T-helper 1 cell treated with Interleukin-12 subunit alpha and Interleukin-12 subunit beta and Interleukin-4 antibody, amounts not matched to agents 30 ng/mL and 1 ng/mL, for 36 hours (primary cell): ENCODE measurements around the gene CLPTM1L. TPM values are rescaled to one million over a fixed set of nuclear protein-coding genes. Genes with fewer than 3 reads are reported as not detected.
"Not testable (repeated sequence)": the region's sequence is repeated elsewhere in the genome, so short reads cannot be mapped to it uniquely, and the experiment has no call there.

ENCODE experiments used
- intact Hi-C: fragments of 100-400 bp; cut with micrococcal nuclease; formaldehyde crosslinking; loops from one replicate; pipeline ENCODE4 v1.15.1; 2024
- total RNA-seq: library from RNA; stranded (reverse); gene quantifications from 2 replicates; pipeline ENCODE4 v1.2.3, GENCODE V29; 2022

CLPTM1L gene
- total RNA-seq, 1 donor from 2014 or later, result 119 TPM

DNA sequence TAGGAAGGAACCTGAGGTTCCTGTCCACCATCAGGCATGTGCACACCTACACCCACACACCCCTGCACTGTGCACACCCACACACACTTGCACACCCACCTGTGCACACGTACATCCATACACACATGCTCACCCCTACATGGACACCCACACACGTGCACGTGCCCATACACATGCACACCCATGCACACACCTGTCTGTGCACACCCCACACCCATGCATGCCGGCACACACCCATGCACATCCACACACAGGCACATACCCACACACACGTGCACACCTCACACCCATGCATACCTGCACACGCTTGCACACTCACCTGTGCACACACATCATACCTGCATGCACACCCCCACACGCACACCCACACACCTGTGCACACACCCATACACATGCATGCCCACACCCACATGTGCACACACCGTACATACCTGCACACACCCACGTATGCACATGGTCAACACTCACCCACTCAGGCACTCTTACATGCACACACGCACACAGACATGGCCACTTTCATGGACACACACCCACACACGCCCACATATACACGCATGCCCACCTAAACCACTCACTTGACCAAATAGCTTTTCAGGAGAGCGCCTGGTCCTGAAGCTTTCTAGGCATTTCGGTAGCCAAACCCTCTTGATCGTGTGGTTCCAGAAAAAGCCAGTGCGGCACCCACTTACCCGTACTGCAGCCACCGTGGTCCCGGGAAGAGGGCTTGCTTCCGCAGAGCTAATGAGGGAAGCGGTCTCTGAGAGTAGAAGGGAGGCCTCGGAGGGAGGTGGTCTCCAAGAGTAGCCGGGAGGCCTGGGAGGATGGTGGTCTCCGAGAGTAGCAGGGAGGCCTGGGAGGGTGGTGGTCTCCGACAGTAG, 36.7 kb upstream of the CLPTM1L start:
- intact Hi-C loops, result loop anchor here (10.0 kb wide), 2 partner anchors 487 to 767 kb away; partner anchors contain the start of genes BRD9, CEP72 and TRIP13

DNA sequence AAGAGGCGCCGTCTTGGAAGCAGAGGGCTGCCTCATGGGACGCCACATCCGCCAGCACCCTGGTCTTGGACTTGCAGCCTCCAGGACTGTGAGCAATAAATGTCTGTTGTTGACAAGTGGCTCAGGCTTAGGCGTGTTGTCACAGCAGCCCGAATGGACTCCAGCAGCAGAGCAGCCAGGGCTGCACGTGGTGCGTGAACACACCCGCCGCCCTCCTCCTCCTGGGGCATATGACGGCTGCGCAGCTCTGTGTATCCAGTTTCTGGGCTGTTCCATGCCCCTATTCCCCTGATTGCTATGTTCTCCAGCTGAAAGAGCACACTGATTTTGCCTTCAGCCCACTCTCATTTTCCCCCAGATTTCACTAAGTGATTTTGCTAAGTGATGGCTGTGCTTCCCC, 36.0 kb upstream of the CLPTM1L start:
- intact Hi-C loops, result loop anchor here (1.0 to 10.0 kb wide), 5 partner anchors 213 to 766 kb away; partner anchors contain the start of genes BRD9, CEP72 and TRIP13

DNA sequence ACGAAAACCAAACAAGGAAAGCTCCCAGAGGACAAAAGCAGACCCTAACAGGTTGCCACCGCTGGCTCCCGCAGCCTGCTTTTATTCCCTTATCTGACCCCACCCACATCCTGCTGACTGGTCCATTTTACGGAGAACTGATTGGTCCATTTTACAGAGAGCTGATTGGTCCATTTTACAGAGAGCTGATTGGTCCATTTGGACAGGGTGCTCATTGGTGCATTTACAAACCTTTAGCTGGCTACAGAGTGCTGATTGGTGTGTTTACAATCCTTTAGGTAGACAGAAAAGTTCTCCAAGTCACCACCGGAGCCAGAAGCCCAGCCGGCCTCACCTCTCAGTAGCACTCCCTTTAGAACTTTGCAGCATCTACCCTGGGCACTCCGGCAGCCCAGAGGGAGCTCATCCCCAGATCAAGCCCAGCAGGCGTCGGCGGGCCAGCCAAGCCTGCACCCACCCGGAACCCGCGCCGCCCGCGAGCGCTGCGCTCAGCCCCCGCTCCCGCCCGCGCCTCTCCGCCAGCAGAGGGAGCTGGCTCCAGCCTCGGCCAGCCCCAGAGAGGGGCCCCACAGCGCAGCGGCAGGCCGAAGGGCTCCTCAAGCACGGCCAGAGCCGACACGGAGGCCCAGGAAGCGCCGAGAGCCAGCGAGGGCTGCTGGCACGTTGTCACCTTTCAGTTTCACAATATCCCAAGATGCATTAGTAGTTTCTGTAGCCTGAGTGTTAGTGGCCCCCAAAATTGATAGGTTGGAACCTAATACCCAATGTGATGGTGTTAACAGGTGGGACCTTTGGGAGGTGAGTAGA, 35.3 kb upstream of the CLPTM1L start:
- intact Hi-C loops, result loop anchor here (1.0 to 10.0 kb wide), 5 partner anchors 212 to 765 kb away; partner anchors contain the start of genes BRD9, CEP72 and TRIP13

DNA sequence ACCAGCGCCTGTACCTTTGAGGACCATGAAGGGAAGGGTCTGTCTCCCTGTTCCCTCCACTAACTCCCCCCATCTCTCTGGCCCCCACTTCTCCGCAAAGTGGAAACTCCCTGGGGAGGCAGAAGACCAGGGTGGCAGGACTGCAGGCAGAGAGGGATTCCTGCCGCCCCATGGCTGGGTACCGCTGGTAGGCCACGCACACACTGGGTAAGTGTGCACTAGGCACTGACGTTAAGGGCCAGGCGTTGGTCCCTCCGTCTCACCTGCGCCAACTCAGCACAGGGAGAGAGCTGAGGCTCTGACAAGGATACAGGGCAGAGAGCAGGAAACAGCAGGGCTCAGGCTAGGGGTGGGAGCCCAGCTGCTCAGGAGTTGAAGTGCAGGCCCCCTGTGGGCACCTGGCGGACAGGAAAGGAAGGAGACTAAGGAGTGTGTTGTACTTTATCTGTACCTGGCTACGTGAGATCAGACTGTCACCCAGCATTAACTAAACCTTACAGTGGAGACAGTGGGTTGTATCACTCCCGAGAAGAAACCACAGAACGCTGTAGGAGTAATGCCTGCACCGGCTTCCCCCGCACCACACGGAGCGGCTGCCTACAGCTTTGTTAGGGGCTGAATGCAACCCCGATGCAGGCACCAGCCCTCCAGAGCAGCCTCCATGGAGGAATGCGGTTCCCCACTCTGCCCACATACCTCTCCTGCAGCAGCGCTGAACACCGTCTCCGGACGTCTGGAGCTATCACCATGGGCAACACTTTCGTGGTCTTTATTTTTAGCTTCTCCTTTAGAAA, 34.2 kb upstream of the CLPTM1L start:
- intact Hi-C loops, result no loop called here

DNA sequence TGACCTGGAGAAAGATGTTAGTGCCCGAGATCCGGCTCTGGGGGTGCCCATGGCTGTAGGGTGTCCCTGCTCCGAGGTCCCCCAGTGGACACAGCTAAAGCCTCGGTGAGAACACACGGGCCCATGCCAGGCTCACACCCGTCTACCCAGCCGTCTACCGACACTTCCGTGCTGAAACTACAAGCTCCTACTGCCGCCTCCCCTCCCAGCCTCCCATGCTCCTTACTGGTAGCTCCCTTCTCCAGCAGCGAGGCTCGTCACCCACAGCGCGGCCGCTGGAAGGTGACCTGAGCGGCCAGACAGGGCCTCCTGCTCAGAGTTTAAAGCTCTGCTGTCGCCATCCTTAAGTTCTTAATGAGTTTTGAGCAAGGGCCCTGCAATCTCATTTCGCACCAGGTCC, 33.2 kb upstream of the CLPTM1L start:
- intact Hi-C loops, result no loop called here

DNA sequence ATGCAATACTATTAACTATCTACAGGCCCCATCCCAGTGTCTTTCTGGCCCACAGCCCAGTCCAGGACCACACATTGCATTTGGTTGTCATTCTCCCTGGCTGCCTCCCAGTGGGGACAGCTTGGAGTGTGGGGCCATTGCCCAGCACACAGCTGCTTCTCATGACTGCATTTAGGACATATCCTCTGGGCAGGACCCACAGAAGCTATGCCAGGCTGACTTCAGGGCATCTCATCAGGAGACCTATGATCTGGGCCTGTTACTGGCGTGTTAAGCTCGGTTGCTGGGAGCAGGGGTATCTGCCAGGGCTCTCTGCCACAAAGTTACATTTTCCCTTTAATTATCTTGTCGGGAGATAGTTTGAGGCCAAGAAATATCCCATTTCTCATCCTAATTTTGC, 32.1 kb upstream of the CLPTM1L start:
- intact Hi-C loops, result no loop called here

DNA sequence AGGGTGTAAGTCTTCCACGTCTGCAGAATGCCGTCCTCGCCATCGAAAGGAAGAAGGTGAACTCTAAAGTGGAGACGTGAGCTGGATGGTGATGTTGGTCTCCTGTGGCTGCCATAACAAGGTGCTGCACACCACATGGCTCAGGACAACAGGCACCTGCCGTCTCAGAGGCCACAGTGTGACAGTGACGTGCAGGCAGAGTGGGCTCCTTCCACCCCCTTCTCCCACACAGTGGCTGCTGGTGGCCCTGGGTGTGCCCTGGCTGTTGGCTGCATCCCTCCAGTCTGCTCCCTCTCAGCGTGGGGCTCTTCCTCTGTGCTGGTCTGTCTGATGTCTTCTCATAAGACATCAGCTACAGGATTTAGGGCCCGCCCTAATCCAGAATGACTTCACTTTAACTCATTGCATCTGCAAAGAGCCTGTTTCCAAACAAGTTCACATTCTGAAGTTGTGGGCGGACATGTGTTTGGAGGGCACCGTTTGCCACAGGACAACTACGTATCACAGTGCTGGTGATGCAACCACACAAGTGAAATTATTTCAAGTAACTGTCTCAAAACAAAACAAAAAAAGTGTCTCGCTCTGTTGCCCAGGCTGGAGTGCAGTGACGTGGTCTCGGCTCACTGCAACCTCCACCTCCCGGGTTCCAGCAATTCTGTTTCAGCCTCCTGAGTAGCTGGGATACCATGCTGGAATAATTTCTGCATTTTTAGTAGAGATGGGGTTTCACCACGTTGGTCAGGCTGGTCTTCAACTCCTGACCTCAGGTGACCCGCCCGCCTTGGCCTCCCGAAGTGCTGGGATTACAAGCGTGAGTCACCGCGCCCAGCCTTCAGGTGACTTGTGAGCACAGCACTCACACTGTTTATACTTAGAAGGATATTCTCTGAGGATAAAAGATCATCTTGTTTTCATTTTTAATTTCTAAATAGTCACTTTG, 31.2 kb upstream of the CLPTM1L start:
- intact Hi-C loops, result no loop called here

DNA sequence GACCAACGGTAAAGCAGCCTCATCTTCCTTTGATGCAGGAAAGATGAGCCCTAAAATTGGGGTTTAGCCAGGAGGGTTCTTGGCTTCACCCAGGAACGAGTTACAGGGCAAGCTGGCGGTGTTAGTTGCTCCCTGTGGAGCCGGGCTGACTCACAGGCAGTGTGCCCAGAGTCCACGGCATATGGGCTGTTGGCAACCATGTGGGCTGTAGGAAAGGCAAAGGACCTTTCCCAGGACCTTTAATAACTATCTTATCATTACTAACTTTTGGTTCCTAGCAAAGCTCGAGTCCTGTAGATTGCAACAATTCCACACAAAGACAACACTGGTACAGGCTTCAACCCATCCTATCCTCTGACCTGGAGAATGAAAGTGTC, 29.8 kb upstream of the CLPTM1L start:
- intact Hi-C loops, result no loop called here

DNA sequence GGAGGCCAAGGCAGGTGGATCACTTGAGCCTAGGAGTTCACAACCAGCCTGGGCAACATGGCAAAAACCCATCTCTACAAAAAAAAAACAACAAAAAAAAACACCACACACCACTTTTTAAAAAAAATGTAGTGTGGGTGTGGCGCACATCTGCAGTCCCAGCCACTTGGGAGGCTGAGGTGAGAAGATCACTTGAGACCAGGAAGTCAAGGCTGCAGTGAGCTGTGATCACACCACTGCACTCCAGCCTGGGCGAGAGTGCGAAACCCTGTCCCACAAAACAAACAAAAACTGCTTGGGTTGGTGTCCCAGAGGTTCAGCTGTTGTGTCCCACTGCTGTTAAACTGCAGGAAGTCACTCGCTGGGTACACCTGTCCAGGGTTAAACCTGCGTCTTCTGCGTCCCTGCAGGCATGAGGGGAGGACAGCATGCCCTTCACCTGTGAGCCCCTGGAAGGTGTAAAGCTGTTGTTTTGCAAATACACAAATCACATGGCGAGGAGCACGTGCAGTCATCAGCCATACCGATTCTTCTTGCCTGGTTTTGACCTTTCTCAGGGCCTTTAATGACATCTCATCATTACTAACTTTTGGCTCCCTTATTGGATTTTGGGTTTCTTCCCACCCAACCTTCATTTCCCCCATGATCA, 29.3 kb upstream of the CLPTM1L start:
- intact Hi-C loops, result no loop called here

DNA sequence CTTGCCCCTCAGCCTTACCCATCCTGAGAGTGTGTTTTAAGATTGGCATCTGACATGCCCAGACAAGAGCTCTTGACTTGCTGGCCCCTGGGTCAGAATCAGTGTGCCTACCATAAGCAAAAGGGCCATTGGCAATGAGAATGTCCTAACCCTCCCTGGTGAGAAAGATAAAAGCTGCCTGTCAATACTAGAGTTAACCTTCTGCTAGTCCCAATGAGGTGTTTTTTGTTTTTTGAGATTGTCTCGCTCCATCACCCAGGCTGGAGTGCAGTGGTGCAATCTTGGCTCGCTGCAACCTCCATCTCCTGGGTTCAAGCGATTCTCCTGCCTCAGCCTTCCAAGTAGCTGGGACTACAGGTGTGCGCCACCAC, 27.1 kb upstream of the CLPTM1L start:
- intact Hi-C loops, result not testable (repeated sequence)

DNA sequence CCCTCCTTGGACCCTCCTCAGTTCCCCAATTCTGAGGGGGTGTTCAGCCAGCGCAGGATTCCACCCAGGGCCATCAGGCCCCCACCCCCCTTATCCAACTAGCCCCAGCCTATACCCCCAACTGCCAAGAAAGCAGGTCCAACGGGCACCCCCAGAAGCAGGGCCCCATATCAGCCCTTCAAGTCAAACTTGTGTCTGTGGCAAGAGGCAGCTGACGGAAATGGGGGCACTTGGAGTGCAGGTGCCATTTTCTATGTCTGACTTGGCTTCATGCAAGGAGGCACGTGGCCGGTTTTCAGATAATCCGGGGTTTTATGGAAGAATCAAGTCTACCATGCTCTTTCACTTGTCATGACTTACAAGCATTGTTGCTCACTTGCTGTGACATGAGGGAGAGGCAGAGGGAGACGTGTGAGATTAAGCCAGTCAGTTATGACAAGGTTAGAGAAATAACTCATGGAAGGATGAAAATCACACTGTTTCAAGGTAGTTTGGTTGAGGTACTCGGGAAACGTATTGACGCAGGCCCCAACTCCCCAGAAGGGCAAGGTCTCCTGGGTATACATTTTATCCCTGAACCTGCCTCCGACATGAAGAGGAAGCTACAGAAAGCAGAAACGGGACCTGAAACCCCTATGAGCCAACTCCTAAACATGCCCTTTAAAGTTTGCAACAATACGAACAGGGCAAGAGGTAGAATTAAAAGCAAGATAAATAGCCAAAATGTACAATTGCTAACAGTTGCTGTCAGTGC, 26.5 kb upstream of the CLPTM1L start:
- intact Hi-C loops, result no loop called here

DNA sequence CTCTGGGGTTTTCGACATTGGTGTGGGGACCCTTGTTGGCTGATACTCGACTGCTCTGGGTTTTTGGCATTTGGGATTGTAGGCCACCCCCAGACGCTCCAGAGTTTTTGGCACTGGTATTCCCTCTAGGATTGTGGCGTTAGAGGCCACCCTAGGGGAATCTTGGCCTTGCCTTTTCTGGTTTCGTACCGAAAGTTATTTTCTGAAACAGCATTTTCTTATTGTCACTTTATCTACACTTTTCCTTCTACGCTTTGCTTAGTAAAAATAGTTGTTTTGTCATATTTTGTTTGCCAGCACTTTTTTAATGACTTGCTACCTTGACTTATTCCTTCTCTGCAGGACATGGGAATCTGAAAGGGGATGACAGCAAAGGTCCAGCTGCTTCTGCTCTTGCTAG, 25.1 kb upstream of the CLPTM1L start:
- intact Hi-C loops, result no loop called here

DNA sequence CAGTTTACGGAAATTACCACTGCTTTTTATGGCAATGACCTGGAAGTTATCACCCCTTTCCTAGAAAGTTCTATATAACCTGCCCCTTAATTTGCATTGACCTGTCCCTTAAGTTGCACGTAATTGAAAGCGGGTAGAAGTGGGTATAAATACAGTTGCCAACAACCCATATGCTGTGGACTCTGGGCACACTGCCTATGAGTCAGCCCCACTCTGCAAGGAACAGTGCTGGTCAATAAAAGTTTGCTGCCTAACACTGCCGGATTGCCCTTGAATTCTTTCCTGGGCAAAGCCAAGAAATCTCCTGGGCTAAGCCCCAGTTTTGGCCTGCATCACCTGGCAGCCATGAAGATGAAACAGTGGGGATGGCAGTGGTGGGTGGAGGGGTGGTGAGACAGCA, 23.9 kb upstream of the CLPTM1L start:
- intact Hi-C loops, result no loop called here

DNA sequence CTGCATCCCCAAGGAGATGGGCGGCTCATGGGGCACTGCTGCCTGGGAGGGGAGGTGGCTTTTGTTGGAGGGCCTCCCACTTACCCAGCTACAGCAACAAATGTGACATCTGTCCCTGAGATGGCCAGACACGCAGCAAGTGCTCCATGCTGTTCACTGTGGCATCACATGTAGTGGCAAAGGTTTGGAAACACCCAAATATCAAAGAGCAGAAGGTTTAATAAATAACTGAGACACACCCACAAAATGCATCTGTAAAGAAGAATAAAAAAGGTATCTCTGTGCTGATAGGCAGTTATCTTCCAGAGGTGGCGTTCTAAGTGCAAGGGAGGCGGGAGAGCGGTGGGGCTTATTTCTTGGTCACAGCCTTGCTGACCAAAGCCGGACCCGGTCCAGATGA, 23.3 kb upstream of the CLPTM1L start:
- intact Hi-C loops, result no loop called here

DNA sequence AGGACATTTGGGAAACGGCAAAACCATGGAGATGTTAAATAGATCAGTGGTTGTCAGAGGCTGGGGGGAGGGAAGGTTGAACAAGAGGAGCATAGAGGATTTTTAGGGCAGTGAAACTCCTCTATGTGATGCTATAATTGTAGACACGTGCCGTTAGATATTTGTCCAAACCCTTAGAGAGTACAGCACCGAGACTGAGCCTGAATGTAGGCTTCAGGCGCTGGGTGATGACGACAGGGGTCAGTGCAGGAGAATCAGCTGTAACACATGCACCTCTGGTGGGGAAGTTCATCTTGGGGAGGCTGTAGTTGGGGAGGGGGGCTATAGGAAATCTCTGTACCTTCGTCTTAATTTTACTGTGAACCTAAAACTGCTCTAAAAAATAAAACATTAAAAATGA, 22.2 kb upstream of the CLPTM1L start:
- intact Hi-C loops, result no loop called here

DNA sequence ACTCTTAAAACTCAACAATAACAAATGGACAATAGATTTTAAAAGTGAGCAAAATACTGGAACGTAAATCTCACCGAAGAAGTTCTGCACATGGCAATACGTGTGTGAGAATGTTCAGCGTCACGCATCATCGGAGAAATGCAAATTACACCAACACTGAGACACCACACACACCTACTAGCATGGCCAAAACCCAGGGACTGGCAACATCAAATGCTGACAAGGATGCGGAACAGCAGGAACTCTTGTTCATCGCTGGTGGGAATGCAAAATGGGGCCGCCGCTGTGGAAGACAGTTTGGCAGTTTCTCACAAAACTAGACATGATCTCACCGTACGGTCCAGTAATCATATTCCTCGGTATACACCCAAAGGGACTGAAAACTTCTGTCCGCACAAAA, 21.6 kb upstream of the CLPTM1L start:
- intact Hi-C loops, result no loop called here

DNA sequence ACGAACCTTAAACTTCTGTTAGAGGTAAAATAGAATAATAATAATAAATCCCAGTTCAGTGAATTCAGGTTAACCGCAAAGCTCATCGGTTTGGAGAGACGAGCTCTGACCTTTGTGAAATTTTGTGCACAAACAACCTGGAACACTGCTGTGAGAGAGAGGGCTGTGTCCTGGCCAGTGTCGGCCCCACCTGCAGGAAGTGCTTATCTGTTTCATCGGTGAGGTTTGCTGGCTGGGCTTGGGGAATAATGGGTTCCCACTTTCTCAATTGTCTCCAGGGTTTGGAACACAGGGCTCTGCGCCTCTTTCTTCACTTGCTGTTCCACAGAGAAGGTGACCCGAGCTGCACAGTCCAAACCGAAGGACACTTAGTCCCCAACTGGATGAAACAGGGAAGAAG, 19.3 kb upstream of the CLPTM1L start:
- intact Hi-C loops, result no loop called here

DNA sequence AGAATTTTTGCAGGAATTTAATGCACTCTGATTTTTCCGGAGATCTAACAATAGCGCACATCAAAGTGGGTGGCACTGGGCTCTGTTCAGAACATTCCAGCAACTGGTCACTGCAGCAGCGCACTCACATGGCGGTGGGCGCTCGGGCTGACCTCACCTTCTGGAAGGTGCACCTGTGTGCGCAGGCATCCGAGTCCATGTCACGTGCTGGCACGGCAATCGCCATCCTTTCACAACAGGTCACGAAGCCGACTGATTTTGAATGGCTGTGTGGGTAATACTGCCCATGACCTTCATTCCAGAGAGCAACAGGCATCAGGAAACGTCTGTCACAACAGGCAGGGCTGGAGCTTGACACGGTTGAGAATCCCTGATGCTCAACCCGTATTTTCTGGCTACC, 18.7 kb upstream of the CLPTM1L start:
- intact Hi-C loops, result no loop called here

DNA sequence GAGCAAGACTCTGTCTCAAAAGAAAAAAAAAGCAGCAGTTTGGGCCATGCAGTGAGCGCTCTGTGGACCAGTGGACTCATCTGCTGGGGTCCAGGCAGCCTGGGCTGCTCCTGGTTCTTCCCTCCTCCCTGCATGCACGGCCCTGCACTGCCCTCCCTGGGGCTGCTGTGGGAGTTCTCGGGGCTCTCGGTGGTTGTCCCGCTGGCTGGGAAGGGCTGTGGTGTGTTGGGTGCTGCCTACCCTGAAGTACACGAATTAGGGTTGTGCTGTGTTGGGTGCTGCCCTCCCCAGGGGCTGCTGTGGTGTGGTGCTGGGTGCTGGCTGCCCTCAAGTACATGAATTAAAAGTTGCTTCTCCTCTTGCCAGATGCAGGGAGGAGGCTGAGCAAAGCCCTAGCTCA, 18.3 kb upstream of the CLPTM1L start:
- intact Hi-C loops, result no loop called here
